ENCODE results near the gene EPS8. TPM values are rescaled to one million over a fixed set of nuclear protein-coding genes. Genes with fewer than 3 reads are reported as not detected.

The EPS8 gene
- total RNA-seq, 1 experiment from 2014 or later, result 7.5 TPM

- TF ChIP-seq PRDM15 (CRISPR knock-in tag; IDR thresholded peaks at IDR 0.05), result no peak
- no peak for TF ChIP-seq JAZF1 (CRISPR knock-in tag; IDR thresholded peaks at IDR 0.05)
- TF ChIP-seq SMAD4 (CRISPR knock-in tag; IDR thresholded peaks at IDR 0.05), result no peak
- TF ChIP-seq ATF2 (CRISPR knock-in tag; IDR thresholded peaks at IDR 0.05; ENCODE audit: borderline replicate concordance, low read depth), result no peak
- TF ChIP-seq MAX (CRISPR knock-in tag; IDR thresholded peaks at IDR 0.05), result no peak
- TF ChIP-seq TCF7 (CRISPR knock-in tag; IDR thresholded peaks at IDR 0.05; ENCODE audit: low read depth), result no peak
- TF ChIP-seq USF2 (CRISPR knock-in tag; IDR thresholded peaks at IDR 0.05), result no peak
- no peak for TF ChIP-seq ZBTB43 (CRISPR knock-in tag; IDR thresholded peaks at IDR 0.05)
- no peak for TF ChIP-seq ZNF281 (CRISPR knock-in tag; IDR thresholded peaks at IDR 0.05)
- no peak for TF ChIP-seq ETV6 (CRISPR knock-in tag; IDR thresholded peaks at IDR 0.05)
Observed at GRCh38 chr12:15796493-15797141, 7.4 kb upstream of the EPS8 start (continued).

GRCh38 chr12:15794836-15795235 is 5.6 kb upstream of the EPS8 start:
- no peaks in the 10 kb centered on the region for H3K36me3 Mint-ChIP-seq
- POLR2A ChIA-PET, result no interaction called here
- peaks cover 11% of the 10 kb centered on the region for H3K4me1 Mint-ChIP-seq
- H3K27me3 Mint-ChIP-seq (ENCODE audit: low read depth), result peaks cover 20% of the 10 kb centered on the region
- H3K27ac Mint-ChIP-seq, result no peak overlapping the region
- H3K9me3 Mint-ChIP-seq, result no peaks in the 10 kb centered on the region
- DNase-seq (ENCODE audit: low spot score), result no peak
- H3K4me3 Mint-ChIP-seq, result no peak overlapping the region
- CTCF ChIA-PET, result interaction anchor here (0.7 to 1.9 kb wide), 2 partner anchors 23 to 210 kb away, joined by 4 to 7 read pairs; no protein-coding TSS in a partner anchor
- ATAC-seq, result no peak
- TF ChIP-seq ZSCAN18 (CRISPR knock-in tag; IDR thresholded peaks at IDR 0.05) (no peak), ZNF317 (CRISPR knock-in tag; IDR thresholded peaks at IDR 0.05; ENCODE audit: borderline replicate concordance, low read depth) (no peak), NFATC4 (CRISPR knock-in tag; IDR thresholded peaks at IDR 0.05) (no peak), STAT6 (CRISPR knock-in tag; conservative IDR thresholded peaks at IDR 0.05; ENCODE audit: low read depth) (no peak), GRHL2 (CRISPR knock-in tag; IDR thresholded peaks at IDR 0.05; ENCODE audit: insufficient replicate concordance, severe bottlenecking) (no peak), ATF3 (CRISPR knock-in tag; conservative IDR thresholded peaks at IDR 0.05) (no peak), FOXP4 (CRISPR knock-in tag; IDR thresholded peaks at IDR 0.05) (no peak), ZNF671 (CRISPR knock-in tag; IDR thresholded peaks at IDR 0.05) (no peak)
